NCI-H1930 (cell line): ENCODE data around the gene IVL.
A peak's percentile ranks its signal among the peaks of the same experiment; 100 is the strongest.

ENCODE experiments used
- DNase-seq, 2 experiments: peaks; one replicate each; lab custom pipeline; 2025; lab: John Stamatoyannopoulos, UW

The IVL gene

GRCh38 chr1:152946651-152947256 is 38.4 kb downstream of the IVL start, which contains the start of gene SPRR5:
TSS of gene SPRR5 (plus strand) at chr1:152947206. CDS start at chr1:152948555, 1,349 bp downstream.
- DNase-seq, result no peak

- DNase-seq, result no peak
These were observed 43.4 kb downstream of the IVL start for GRCh38 chr1:152951711-152952110.

GRCh38 chr1:152953761-152954160 is 45.4 kb downstream of the IVL start:
- DNase-seq, result no peak

- DNase-seq, result no peak
These were observed 46.1 kb downstream of the IVL start for GRCh38 chr1:152954436-152954835.

GRCh38 chr1:152957561-152957960 is 49.2 kb downstream of the IVL start:
- no peak for DNase-seq

- DNase-seq, result no peak
These were observed 50.9 kb downstream of the IVL start for GRCh38 chr1:152959273-152959672.

GRCh38 chr1:152959801-152960451 is 51.6 kb downstream of the IVL start:
- DNase-seq, result no peak

- peak in 1 of 2 experiments; percentile 19 for DNase-seq
These were observed 52.2 kb downstream of the IVL start for GRCh38 chr1:152960452-152961044.
